ENCODE results near the gene ZZZ3. TPM values are rescaled to one million over a fixed set of nuclear protein-coding genes. Genes with fewer than 3 reads are reported as not detected.

The ZZZ3 gene
- polyA plus RNA-seq, 12 donors, result 20.0 to 41.7 (median 37.5) TPM; not detected in 1

Other genes starting within 250 kb of the ZZZ3 start
- 10 to 100 TPM in 11 of 12 donors, not detected in 1; 28.3 to 61.1 (median 38.1) TPM for gene USP33, start 77.2 kb upstream of the ZZZ3 start, polyA plus RNA-seq (ENCODE audit: insufficient read length in 12 of 12)
- gene MIGA1, start 97.0 kb upstream of the ZZZ3 start, polyA plus RNA-seq (ENCODE audit: insufficient read length in 12 of 12), result 10 to 100 TPM in 11 of 12 donors, 1 to 10 TPM in 1; 9.6 to 86.4 (median 12.9) TPM
- gene NEXN, start 206.0 kb upstream of the ZZZ3 start, polyA plus RNA-seq (ENCODE audit: insufficient read length in 12 of 12), result 100 to 1,000 TPM; 153 to 531 (median 271) TPM

Measured in muscle of arm (tissue), 12 donors.